ENCODE measurements around the gene MRS2.

Gene MRS2

DNA sequence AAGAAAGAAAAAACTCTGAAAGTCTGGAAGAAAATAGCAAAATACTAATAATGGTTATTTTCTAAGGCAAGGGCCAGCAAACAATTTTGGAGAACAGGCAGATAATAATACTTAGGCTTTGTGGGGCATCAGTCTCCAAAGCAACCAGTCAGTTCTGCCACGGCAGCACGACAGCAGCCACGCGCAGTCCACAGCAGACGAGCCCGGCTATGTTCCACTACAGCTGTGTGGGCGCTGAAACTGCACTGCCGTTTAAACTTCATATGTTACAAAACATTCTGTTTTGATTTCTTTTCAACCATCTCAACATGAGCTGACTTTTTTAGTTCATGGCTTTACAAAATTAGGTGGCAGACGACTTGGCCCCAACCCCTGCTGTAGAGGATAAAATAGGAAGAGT lies 29.9 kb downstream of the MRS2 start:
- DNase-seq, result no peak

DNA sequence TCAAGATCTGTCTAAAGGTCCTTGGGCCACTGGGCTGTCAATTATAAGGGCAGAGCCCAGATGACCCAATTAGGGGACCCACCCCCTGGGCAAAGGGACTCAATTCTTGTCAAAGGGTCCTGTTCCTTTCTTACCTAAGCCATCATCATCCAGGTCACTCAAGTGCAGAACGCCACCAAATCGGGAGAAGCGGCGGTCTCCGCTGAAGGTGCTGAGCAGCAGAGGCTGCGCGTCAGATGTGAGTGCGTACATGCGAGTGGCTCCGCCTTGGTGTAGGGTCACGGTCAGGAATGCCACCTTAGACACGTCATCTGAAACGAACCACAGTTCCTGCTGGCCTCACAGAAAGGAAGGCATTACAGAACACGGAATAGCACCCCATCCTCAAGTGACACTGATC lies 34.2 kb downstream of the MRS2 start:
- DNase-seq, result no peak

DNA sequence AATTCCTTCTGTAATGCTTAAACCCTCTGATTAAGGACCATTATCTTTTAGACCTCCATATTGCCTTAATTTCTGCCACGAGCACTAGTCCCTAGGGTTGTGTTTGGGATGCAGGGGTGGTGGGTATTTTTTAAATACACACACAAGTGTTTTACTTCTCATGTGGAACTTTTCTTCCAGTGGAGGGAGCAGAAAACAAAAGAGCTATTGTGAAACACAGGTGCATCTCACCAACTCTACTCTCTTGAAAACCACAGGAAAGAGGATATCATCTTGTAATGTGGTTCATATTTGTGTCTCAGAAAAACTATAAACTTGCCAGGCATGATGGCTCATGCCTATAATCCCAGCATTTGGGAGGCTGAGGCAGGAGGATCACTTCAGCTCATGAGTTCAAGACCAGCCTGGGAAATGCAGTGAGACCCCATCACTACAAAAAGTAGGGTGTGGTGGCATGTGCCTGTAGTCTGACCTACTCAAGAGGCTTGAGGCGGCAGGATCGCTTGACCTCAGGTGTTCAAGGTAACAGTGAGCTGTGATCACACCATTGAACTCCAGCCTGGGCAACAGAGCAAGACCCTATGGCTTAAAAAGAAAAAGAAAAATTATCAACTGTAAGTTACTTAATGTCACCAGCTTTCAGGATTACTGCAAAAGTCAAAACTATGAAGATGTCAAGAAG lies 37.3 kb downstream of the MRS2 start:
- DNase-seq, result no peak

DNA sequence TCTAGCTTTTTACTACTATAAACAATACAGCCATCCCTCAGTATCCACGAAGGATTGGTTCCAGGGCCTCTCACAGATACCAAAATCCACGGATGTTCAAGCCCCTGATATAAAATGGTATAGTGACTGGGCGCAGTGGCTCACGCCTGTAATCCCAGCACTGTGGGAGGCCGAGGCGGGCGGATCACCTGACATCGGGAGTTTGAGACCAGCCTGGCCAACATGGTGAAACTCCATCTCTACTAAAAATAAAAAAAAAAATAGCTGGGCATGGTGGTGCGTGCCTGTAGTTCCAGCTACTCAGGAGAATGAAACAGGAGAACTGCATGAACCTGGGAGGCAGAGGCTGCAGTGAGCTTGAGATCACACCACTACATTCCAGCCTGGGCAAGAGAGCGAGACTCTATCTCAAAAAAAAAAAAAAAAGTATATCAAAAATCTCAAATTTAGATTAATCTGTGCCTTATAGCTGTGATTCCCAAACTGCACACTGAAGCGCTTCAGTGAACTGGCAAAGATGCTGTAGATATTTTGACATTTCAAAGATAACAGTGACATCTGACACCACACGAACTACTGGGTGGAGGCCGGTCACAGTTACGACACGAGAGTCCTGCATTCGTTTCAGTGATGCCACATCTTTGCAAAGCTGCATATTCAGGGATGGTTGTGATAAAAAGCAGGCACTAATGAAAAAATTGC lies 38.3 kb downstream of the MRS2 start:
- no peak for DNase-seq

DNA sequence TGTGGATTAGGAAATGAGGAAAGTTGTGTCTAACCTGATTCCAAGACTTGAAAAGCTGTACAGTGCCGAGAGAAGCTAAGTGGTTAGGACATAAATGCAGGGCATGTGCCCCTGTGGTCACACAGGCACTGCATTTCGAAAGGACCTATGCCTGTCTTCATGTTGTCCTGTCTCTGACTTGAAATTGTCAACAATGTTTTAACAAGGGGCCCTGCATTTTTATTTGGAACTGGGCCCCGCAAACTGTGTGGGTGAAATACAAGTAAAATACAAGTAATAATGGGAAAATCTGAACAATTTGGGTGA lies 38.8 kb downstream of the MRS2 start:
- DNase-seq, result no peak

DNA sequence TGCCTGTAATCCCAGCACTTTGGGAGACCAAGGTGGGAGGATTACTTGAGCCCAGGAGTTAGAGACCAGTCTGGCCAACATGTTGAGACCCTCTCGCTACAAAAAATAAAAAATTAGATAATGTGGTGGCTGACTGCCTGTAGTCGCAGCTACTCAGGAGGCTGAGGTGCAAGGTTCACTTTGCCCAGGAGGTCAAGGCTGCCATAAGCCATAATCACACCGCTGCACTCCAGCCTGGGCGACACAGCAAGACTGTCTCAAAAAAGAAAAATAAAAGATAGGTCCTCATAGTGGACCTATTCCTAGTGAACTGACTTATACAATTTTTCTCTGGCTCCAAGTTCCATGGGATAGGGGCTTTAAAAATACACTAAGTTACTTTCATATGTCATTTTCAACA lies 41.9 kb downstream of the MRS2 start:
- no peak for DNase-seq

DNA sequence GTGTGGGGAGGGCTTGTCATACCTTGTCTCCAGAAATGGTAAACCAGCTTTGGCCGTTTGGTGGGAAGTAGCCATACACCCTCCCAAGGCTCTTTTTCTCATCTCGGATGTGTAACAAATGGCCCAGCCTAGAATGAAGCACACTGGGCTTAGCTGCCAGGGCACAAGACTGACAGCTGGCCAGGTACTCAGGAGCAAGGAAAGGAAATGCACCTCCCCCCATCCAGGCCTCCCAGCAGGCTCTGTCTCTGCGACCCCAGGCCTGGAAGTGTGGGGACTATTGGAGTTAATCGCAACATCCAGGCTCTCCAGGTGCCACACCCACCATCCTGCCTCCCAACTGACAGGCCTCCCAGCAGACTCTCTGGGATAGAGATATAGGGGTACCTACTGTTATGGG lies 43.0 kb downstream of the MRS2 start:
- no peak for DNase-seq

DNA sequence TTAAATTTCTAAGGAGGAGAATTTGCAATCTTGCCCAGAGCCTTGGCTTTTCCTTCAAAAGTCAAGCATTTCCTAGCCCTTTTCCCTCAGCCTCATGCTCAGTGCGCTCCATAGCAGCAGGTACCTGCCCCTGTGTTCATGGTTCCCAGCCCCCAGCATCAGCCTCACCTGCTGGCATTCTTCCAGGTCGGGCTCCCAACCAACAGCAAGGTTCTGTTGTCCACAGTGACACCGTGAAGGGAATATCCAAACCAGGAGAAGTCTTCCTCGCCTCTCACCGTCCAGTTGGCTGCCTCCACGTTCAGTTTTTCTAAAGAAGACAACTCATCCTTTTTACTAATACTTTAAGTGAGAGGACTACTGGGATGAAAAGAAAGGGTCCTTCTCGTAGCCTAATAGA lies 43.9 kb downstream of the MRS2 start:
- no peak for DNase-seq

DNA sequence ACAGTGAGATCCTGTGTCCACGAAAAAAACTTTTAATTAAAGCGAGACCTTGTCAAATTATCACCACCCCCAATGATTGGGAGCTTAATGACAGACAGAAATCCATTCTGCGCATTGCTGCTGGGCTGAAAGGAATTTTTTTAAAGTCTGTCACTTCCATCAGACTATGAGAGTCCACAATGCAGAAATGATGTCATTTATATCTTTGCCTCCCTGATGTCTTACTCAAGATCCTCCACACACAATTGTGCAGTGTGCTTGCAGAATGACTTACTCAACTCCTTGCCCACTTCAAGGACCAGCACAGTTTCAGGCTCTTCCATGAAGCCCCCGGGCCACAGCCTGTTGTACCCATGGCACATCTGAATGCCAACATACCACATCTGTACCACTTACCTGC lies 45.7 kb downstream of the MRS2 start:
- DNase-seq, result no peak

DNA sequence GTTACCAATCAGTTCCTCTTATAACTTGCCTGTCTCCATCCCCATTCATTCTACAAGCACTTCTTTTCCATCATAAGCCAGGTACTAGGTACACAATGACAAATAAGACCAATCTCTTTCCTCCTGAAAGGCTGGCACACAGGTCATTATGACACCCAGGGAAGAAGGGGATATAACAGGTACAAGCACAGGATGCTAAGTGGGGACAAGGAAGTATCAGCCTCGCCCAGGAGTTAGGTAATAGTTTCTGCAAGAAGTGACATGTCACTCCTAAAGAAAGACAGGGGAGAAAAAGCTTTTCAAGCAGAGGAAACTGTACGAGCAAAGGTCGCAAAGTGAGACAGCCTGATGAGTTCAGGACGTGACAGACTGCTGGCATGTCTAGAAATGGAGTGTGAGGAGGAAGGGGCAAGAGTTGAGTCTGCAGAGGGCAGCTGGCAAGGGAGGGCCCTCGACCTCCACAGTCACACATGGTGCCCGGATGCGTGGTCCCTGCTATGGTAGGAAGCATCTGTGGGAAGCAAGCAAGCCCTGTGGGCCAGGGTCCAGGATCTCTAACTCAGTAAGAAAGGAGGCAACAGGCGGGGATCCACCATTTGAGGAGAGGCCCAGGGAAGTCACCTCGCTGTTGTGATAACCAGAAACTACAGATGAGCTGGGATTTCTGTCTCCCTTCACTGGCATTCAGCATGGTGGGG lies 46.2 kb downstream of the MRS2 start:
- DNase-seq, result no peak

DNA sequence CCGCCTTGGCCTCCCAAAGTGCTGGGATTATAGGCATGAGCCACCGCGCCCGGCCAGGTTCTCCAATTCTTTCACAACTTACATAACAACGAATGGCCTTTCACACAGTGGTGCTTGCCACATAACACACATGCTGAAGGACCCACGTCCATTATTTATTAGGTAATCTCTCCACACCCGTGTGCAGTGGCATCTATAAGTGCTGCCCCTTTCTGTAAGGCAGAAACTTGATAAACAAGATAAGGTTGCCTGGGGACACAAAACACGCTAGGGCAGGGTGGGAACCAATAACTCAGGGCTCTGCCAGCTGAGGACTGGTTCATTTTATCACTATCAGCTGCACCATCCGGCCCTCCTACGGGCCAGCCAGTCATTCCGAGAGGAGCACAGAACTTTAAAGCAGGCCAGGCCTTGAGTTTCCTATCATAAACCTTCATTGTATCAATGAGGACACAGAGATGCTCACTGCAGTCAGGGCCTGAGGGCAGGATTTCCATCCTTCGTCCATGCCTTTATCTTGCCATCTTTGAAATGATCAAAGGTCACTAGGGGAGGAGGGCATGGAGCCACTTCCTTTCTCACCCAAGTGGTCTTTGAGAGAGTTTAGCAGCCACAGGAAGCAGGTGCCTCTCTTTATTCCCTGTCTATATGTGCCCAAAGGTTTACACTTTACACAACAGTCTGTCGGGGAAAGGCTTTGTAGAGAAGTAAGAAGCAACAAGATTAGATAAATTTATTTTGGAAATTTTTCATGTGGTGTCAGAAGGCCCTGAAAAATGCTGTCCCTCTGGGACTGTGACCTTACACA lies 49.0 kb downstream of the MRS2 start:
- no peak for DNase-seq

DNA sequence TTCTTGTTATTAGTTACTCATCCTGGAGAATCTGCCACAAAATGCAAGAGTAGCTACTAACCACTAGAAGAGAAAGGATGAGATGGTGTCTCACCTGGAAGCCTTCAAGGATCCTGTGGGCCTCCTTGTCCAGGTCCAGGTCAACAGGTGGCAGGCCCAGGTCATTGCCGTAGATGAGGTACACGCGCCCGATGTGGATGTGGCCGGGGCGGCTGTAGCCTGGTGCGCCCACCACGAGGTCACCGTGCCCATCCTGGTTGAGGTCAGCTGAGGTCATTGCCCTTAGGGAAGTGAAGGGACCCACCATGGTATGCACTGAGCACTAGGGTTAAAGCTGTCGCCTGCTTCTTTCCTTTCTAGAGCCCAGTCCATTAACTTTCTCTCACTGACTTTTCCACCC lies 51.2 kb downstream of the MRS2 start:
- DNase-seq, result no peak

DNA sequence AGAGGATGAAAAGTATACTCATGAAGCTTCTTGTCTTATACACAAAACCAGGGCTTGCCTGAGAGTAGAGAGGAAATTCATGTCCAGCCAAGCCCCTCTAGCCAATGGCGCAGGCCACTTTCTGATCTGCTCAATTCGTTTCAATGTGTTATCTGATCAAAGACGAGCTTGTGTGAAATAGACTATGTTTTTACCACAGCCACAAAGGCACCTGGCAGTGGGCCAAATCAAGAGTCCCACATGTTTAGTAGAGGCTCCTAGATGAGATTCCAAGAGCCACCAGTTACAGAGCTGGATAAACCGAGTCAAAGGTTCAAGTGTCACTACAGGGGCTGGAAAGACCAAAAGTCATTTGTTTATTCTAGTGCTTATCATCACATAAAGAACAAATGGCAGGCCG lies 51.7 kb downstream of the MRS2 start:
- no peak for DNase-seq

DNA sequence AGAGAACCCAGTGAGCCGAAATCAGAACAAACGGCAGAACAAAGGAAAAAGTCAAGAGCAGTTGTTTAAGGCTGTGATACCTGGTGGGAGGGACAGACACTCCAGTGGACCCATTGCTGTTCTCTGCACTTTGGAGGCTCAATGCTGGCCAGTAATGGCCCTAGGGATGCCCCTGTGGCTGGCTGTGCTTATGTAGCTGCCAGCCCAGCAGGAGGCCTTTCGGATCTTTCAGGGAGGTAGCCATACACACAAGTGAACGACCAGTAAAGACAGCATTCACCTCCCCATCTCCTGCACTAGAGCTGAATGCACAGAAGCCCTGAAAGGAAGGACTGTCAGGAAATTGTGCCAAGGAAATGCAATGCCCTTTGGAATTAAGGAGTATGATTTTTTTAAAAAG lies 52.3 kb downstream of the MRS2 start:
- no peak for DNase-seq

DNA sequence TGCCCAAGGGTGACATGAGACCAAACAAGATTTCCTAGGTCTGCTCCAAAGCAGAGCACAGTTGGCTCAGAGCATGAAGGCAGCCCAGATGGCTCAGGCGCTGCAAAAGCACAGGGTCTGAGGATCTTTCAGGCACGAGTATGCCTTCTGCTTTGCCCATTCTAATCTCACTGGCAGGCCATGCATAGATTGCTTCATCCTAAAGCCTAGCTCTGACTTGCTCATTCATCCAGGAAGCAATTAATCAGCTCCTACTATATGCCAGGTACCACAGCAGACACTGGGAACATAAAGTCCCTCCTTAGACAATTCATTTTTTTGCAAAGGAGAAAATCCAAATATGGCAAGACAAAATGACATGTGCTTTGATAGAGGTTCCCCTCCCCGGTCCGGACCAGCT lies 55.4 kb downstream of the MRS2 start:
- DNase-seq, result no peak

DNA sequence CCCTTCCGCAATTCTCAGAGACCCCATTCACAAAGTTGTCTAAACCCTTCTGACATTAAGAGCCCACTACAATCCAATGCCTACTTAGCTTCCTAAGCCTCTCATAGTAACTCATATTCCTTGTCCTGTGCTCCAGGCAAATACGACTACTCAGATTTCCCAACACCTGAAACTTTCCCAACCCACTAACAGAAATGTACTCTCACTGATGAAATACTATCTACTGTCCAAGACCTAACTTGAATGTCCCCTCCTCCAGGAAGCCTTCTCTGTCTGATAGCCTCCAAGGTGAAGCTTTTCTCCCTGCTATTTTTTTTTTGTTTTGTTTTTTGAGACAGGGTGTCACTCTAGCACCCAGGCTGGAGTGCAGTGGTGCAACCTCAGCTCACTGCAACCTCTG lies 56.2 kb downstream of the MRS2 start:
- DNase-seq, result no peak

DNA sequence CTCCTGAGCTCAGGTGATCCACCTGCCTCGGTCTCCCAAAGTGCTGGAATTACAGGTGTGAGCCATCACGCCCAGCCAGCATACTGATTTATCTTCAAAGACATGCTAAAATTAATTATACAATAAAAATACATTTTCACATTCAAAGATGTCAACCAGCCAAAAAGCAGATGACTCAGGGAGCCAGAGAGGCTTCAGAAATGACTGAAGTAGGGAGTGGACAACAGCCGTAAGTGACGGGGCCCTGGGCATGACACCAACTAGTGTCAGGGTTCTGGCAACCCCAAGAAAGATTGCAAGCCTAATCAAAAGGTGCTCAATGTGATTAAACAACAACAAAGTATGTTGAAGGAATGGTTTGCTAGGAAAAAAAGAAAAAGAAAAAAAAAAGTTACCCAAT lies 58.2 kb downstream of the MRS2 start:
- no peak for DNase-seq

DNA sequence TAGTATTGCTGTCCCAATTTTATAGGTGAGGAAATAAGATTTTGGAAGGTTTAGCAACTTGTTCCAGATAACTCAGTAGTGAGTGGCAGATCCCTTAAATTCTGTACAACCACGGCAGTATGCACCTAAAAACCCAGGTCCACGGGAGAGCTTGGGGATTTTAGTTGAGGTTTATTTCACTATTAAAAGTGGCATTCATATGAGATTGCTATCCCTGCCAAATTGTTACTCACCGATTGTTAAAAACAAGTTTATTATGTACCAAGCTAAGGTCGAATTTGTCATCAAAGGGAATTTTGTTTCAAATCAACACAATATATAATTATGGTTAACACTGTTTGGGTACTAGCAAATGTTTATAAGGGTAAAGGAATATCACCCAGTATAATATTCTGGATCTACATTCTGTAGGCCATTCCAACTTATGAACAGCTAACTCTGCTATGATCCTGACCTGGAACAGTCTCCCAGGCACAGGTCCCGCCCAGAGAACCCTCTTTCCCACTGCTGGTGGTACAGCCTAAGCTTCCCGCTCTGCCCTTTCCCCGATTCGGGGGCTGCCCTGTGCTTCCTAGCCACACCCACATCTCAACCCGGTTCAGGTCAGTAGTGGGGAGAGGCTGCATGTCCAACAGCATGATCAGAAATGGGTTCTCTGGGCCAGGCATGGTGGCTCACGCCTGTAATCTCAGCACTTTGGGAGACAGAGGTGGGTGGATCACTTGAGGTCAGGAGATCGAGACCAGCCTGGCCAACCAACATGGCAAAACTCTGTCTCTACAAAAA lies 61.7 kb downstream of the MRS2 start:
- DNase-seq, result no peak

DNA sequence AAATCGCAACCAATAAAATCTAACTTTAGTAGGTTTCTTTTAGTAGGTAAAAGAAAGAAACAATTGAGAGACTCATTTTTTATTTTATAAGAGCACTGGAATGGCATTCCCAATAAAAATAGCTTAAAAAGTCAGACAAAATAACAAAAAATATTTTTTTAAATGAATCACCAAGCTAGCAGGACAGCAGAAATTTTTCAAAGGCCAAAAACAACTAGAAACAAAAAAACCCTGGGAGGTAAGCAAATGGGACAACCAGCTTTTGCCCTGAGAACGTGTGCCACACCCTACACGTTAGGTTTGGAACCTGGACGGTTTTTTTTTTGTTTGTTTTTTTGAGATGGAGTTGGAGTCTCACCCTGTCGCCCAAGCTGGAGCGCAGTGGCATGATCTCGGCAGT lies 67.1 kb downstream of the MRS2 start:
- no peak for DNase-seq

DNA sequence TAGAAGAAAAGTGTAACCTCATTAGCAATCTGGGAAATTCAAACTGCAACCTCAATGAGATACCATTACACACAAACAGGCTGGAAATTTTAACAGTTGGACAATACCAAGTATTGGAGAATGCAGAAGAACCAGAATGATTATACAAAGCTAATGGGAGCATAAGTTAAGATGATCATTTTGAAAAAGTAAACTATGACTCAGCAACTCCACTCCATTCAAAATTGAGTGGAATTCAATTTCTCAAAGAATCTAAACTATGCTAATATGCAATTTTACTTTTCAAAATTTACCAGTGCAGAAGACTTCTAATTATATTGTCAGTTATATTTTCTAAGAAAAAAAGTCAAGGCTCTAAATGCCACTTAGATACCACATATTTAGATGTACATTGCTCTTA lies 69.4 kb downstream of the MRS2 start:
- no peak for DNase-seq
